Measurements from ENCODE around the gene NDUFAF2. TPM values are rescaled to one million over a fixed set of nuclear protein-coding genes. Genes with fewer than 3 reads are reported as not detected.
A peak's percentile ranks its signal among the peaks of the same experiment; 100 is the strongest.

Gene NDUFAF2
- total RNA-seq, 1 donor from 2014 or later = 38.0 TPM

GRCh38 chr5:61044545-61044944 is 99.5 kb downstream of the NDUFAF2 start:
- peaks cover 4% of the 10 kb centered on the region for H3K4me1 Mint-ChIP-seq
- H3K9me3 Mint-ChIP-seq = no peaks in the 10 kb centered on the region
- H3K36me3 Mint-ChIP-seq (ENCODE audit: low read depth) = no peaks in the 10 kb centered on the region
- DNase-seq = no peak
- intact Hi-C loops (cut with micrococcal nuclease) = loop anchor here (2.0 kb wide), 1 partner anchor 236 kb away; no protein-coding TSS in a partner anchor
- no peaks in the 10 kb centered on the region for H3K27me3 Mint-ChIP-seq
- H3K27ac Mint-ChIP-seq = no peak overlapping the region
- H3K4me3 Mint-ChIP-seq = no peak overlapping the region

- intact Hi-C loops (cut with micrococcal nuclease) = no loop called here
- no peak for DNase-seq
- Mint-ChIP-seq H3K4me3 (no peak overlapping the region), H3K4me1 (peaks cover 4% of the 10 kb centered on the region), H3K9me3 (no peaks in the 10 kb centered on the region), H3K27me3 (no peaks in the 10 kb centered on the region), H3K27ac (no peak overlapping the region), H3K36me3 (ENCODE audit: low read depth) (no peaks in the 10 kb centered on the region)
Measured at GRCh38 chr5:61047346-61047745, 102.3 kb downstream of the NDUFAF2 start.

- Mint-ChIP-seq H3K4me3 (no peak overlapping the region), H3K36me3 (ENCODE audit: low read depth) (no peaks in the 10 kb centered on the region), H3K27me3 (no peaks in the 10 kb centered on the region), H3K27ac (no peak overlapping the region), H3K9me3 (no peaks in the 10 kb centered on the region), H3K4me1 (peaks cover 4% of the 10 kb centered on the region)
- DNase-seq = no peak
- intact Hi-C loops (cut with micrococcal nuclease) = no loop called here
Measured at GRCh38 chr5:61048534-61048933, 103.5 kb downstream of the NDUFAF2 start.

- Mint-ChIP-seq H3K36me3 (ENCODE audit: low read depth) (no peaks in the 10 kb centered on the region), H3K9me3 (no peaks in the 10 kb centered on the region), H3K27me3 (no peaks in the 10 kb centered on the region), H3K4me1 (peaks cover 4% of the 10 kb centered on the region), H3K27ac (no peak overlapping the region), H3K4me3 (no peak overlapping the region)
- intact Hi-C loops (cut with micrococcal nuclease) = no loop called here
- no peak for DNase-seq
Measured at GRCh38 chr5:61050292-61050691, 105.3 kb downstream of the NDUFAF2 start.

- peaks cover 4% of the 10 kb centered on the region for H3K4me1 Mint-ChIP-seq
- DNase-seq = no peak
- H3K27me3 Mint-ChIP-seq = no peaks in the 10 kb centered on the region
- H3K9me3 Mint-ChIP-seq = no peaks in the 10 kb centered on the region
- no peak overlapping the region for H3K27ac Mint-ChIP-seq
- intact Hi-C loops (cut with micrococcal nuclease) = no loop called here
- no peak overlapping the region for H3K4me3 Mint-ChIP-seq
- no peaks in the 10 kb centered on the region for H3K36me3 Mint-ChIP-seq (ENCODE audit: low read depth)
Measured at GRCh38 chr5:61051267-61051666, 106.3 kb downstream of the NDUFAF2 start.

- Mint-ChIP-seq H3K4me1 (peaks cover 4% of the 10 kb centered on the region), H3K4me3 (no peak overlapping the region), H3K9me3 (no peaks in the 10 kb centered on the region), H3K36me3 (ENCODE audit: low read depth) (no peaks in the 10 kb centered on the region), H3K27ac (no peak overlapping the region), H3K27me3 (no peaks in the 10 kb centered on the region)
- DNase-seq = no peak
- intact Hi-C loops (cut with micrococcal nuclease) = no loop called here
Measured at GRCh38 chr5:61052882-61053281, 107.9 kb downstream of the NDUFAF2 start.

- Mint-ChIP-seq H3K27ac (no peak overlapping the region), H3K9me3 (no peaks in the 10 kb centered on the region), H3K27me3 (no peaks in the 10 kb centered on the region), H3K36me3 (ENCODE audit: low read depth) (no peaks in the 10 kb centered on the region), H3K4me3 (no peak overlapping the region), H3K4me1 (no peaks in the 10 kb centered on the region)
- no peak for DNase-seq
- intact Hi-C loops (cut with micrococcal nuclease) = no loop called here
Measured at GRCh38 chr5:61053937-61054336, 108.9 kb downstream of the NDUFAF2 start.

- no peak overlapping the region for H3K27ac Mint-ChIP-seq
- peak; percentile 69 for DNase-seq
- H3K36me3 Mint-ChIP-seq (ENCODE audit: low read depth) = no peaks in the 10 kb centered on the region
- no peaks in the 10 kb centered on the region for H3K27me3 Mint-ChIP-seq
- H3K9me3 Mint-ChIP-seq = no peaks in the 10 kb centered on the region
- no peaks in the 10 kb centered on the region for H3K4me1 Mint-ChIP-seq
- H3K4me3 Mint-ChIP-seq = no peak overlapping the region
- intact Hi-C loops (cut with micrococcal nuclease) = loop anchor here (1.0 kb wide), 1 partner anchor 603 kb away; no protein-coding TSS in a partner anchor
Measured at GRCh38 chr5:61055434-61056006, 110.5 kb downstream of the NDUFAF2 start.

- no peaks in the 10 kb centered on the region for H3K27me3 Mint-ChIP-seq
- no peak for DNase-seq
- no peak overlapping the region for H3K4me3 Mint-ChIP-seq
- H3K27ac Mint-ChIP-seq = no peak overlapping the region
- intact Hi-C loops (cut with micrococcal nuclease) = no loop called here
- no peaks in the 10 kb centered on the region for H3K4me1 Mint-ChIP-seq
- no peaks in the 10 kb centered on the region for H3K36me3 Mint-ChIP-seq (ENCODE audit: low read depth)
- peaks cover 14% of the 10 kb centered on the region for H3K9me3 Mint-ChIP-seq
Measured at GRCh38 chr5:61059499-61059898, 114.5 kb downstream of the NDUFAF2 start.

- H3K9me3 Mint-ChIP-seq = no peaks in the 10 kb centered on the region
- no peaks in the 10 kb centered on the region for H3K4me1 Mint-ChIP-seq
- peaks cover 1% of the 10 kb centered on the region for H3K36me3 Mint-ChIP-seq (ENCODE audit: low read depth)
- DNase-seq = no peak
- no peak overlapping the region for H3K4me3 Mint-ChIP-seq
- H3K27me3 Mint-ChIP-seq = no peaks in the 10 kb centered on the region
- no peak overlapping the region for H3K27ac Mint-ChIP-seq
- intact Hi-C loops (cut with micrococcal nuclease) = no loop called here
Measured at GRCh38 chr5:61069150-61069549, 124.1 kb downstream of the NDUFAF2 start.

- Mint-ChIP-seq H3K4me3 (no peak overlapping the region), H3K27ac (no peak overlapping the region), H3K4me1 (no peaks in the 10 kb centered on the region), H3K27me3 (no peaks in the 10 kb centered on the region), H3K36me3 (ENCODE audit: low read depth) (peaks cover 5% of the 10 kb centered on the region), H3K9me3 (no peaks in the 10 kb centered on the region)
- no peak for DNase-seq
- intact Hi-C loops (cut with micrococcal nuclease) = no loop called here
Measured at GRCh38 chr5:61071526-61071925, 126.5 kb downstream of the NDUFAF2 start.

- H3K4me1 Mint-ChIP-seq = no peaks in the 10 kb centered on the region
- H3K27ac Mint-ChIP-seq = no peak overlapping the region
- H3K27me3 Mint-ChIP-seq = no peaks in the 10 kb centered on the region
- intact Hi-C loops (cut with micrococcal nuclease) = no loop called here
- H3K4me3 Mint-ChIP-seq = no peak overlapping the region
- no peaks in the 10 kb centered on the region for H3K9me3 Mint-ChIP-seq
- DNase-seq = no peak
- peaks cover 5% of the 10 kb centered on the region for H3K36me3 Mint-ChIP-seq (ENCODE audit: low read depth)
Measured at GRCh38 chr5:61076626-61077025, 131.6 kb downstream of the NDUFAF2 start.

GRCh38 chr5:61081741-61082140 is 136.7 kb downstream of the NDUFAF2 start:
- H3K4me1 Mint-ChIP-seq = no peaks in the 10 kb centered on the region
- H3K27me3 Mint-ChIP-seq = no peaks in the 10 kb centered on the region
- peaks cover 3% of the 10 kb centered on the region for H3K9me3 Mint-ChIP-seq
- no peak for DNase-seq
- H3K4me3 Mint-ChIP-seq = no peak overlapping the region
- intact Hi-C loops (cut with micrococcal nuclease) = no loop called here
- peaks cover 2% of the 10 kb centered on the region for H3K36me3 Mint-ChIP-seq (ENCODE audit: low read depth)
- H3K27ac Mint-ChIP-seq = no peak overlapping the region

- H3K27me3 Mint-ChIP-seq = no peaks in the 10 kb centered on the region
- intact Hi-C loops (cut with micrococcal nuclease) = no loop called here
- peaks cover 2% of the 10 kb centered on the region for H3K36me3 Mint-ChIP-seq (ENCODE audit: low read depth)
- no peak overlapping the region for H3K4me3 Mint-ChIP-seq
- no peaks in the 10 kb centered on the region for H3K4me1 Mint-ChIP-seq
- no peak overlapping the region for H3K27ac Mint-ChIP-seq
- H3K9me3 Mint-ChIP-seq = peaks cover 3% of the 10 kb centered on the region
- no peak for DNase-seq
Measured at GRCh38 chr5:61082516-61083280, 137.7 kb downstream of the NDUFAF2 start.
